Measurements from ENCODE around the gene TXNRD2. TPM values are rescaled to one million over a fixed set of nuclear protein-coding genes. Genes with fewer than 3 reads are reported as not detected.

Gene TXNRD2
- total RNA-seq, 6 experiments from 2014 or later = 35.9 to 47.8 (median 44.3) TPM

DNA sequence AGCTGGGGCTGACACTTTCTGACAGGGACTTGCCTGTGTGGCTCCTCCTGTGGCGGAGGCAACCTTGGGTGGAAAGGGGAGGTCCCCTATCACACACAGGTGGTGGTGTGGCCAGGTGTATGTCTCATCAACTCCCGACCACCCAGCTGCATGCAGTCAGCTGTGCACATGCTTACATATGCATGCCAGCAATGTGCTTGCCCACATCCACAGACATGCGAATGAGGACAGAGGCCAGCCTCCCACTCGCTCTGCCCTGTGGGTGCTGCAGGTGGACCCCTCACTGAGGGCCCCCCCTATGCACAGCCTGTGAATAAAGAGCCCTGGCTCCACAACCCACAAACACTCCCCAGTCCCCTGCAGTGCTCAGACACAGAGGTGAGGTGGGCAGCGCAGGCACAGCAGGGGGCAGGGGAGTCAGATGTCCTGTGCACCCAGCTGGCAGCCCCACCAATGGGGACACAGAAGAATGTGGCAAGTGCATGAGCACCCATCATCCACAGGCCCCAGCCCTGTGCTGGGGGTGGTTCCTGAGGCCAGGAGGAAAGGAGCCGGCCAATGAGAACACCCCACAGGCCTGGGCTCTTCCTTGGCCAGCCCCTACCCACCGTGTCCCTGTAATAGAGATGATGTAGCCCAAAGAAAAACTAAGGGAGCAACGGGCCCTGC, 96.4 kb downstream of the TXNRD2 start:
- peak in 1 of 3 donors; percentile 33 for DNase-seq
- H3K36me3 ChIP-seq = no peaks in the 10 kb centered on the region
- intact Hi-C loops (cut with DNase I) = loop anchor here in 1 of 2 donors (10.0 kb wide), 1 partner anchor 90 kb away; no protein-coding TSS in a partner anchor
- 60% methylated on average over 1 of the region's 8 CpGs for WGBS (ENCODE audit: insufficient coverage, low coverage, low lambda C conversion rate, missing lambda C conversion rate)
- H3K4me3 ChIP-seq = no peak overlapping the region
- no peak for TF ChIP-seq POLR2A (IDR thresholded peaks at IDR 0.05)
- TF ChIP-seq, protein P1, sequence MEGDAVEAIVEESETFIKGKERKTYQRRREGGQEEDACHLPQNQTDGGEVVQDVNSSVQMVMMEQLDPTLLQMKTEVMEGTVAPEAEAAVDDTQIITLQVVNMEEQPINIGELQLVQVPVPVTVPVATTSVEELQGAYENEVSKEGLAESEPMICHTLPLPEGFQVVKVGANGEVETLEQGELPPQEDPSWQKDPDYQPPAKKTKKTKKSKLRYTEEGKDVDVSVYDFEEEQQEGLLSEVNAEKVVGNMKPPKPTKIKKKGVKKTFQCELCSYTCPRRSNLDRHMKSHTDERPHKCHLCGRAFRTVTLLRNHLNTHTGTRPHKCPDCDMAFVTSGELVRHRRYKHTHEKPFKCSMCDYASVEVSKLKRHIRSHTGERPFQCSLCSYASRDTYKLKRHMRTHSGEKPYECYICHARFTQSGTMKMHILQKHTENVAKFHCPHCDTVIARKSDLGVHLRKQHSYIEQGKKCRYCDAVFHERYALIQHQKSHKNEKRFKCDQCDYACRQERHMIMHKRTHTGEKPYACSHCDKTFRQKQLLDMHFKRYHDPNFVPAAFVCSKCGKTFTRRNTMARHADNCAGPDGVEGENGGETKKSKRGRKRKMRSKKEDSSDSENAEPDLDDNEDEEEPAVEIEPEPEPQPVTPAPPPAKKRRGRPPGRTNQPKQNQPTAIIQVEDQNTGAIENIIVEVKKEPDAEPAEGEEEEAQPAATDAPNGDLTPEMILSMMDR (IDR thresholded peaks at IDR 0.05) = no peak
- no peaks in the 10 kb centered on the region for H3K9me3 ChIP-seq
- peaks cover 0 to 11% (median 2%) of the 10 kb centered on the region in 4 donors for H3K4me1 ChIP-seq
- ATAC-seq = no peak
- no peaks in the 10 kb centered on the region for H3K27me3 ChIP-seq
- H3K27ac ChIP-seq = peak overlapping the region in 2 of 3 donors; percentile 23 to 49

DNA sequence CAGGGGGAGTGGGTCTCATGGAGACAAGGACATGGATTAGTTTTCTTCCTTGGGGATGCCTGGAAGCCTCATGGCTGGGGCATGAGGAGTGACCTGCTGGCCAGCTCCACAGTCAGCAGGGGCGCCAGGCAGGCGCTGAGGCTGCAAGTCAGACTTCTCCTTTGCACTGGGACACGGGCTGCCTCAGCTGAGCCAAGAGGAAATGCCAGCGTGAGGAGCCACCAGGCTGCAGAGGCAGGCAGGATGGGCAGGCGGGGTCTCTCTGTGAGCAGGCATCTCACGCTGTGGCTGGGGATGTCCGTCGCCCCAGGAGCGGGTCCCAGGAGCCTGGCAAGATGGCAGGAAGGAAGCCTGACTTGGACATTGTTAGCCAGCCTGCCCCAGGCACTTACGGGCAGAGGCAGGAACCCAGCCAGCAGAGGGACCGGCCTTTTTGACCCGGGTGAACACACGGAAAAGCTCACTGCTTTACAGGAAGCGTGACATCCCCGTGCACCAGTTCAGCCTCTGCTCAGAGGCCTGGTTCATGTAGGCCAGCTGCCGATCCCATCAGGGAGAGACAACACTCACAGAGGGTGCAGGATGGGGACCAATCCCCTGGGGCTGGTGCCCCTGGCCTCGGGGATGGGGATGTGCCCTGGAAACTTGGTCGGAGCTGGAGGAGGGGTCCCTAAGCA, 97.1 kb downstream of the TXNRD2 start:
- TF ChIP-seq, protein P1 (IDR thresholded peaks at IDR 0.05) = no peak
- TF ChIP-seq POLR2A (IDR thresholded peaks at IDR 0.05) = peak; percentile 18
- 0% methylated on average over 1 of the region's 18 CpGs for WGBS (ENCODE audit: insufficient coverage, low coverage, low lambda C conversion rate, missing lambda C conversion rate)
- Histone ChIP-seq H3K4me3 (no peak overlapping the region), H3K27me3 (no peaks in the 10 kb centered on the region), H3K9me3 (no peaks in the 10 kb centered on the region), H3K4me1 (peaks cover 0 to 11% (median 2%) of the 10 kb centered on the region in 4 donors), H3K36me3 (no peaks in the 10 kb centered on the region), H3K27ac (peak overlapping the region in 2 of 3 donors; percentile 23 to 49)
- peak; percentile 59 to 67 (median 64) for ATAC-seq
- peak; percentile 58 to 75 (median 75) for DNase-seq
- intact Hi-C loops (cut with DNase I) = loop anchor here in 1 of 2 donors (10.0 kb wide), 1 partner anchor 90 kb away; no protein-coding TSS in a partner anchor

GRCh38 chr22:19843857-19844376, 97.7 kb downstream of the TXNRD2 start:
- DNase-seq = peak in 1 of 3 donors; percentile 32
- no peaks in the 10 kb centered on the region for H3K9me3 ChIP-seq
- peak overlapping the region in 2 of 3 donors; percentile 12 to 49 for H3K27ac ChIP-seq
- no peak for TF ChIP-seq POLR2A (IDR thresholded peaks at IDR 0.05)
- TF ChIP-seq, protein P1 (IDR thresholded peaks at IDR 0.05) = no peak
- intact Hi-C loops (cut with DNase I) = loop anchor here in 1 of 2 donors (10.0 kb wide), 1 partner anchor 89 kb away; no protein-coding TSS in a partner anchor
- H3K4me1 ChIP-seq = peaks cover 0 to 6% (median 1%) of the 10 kb centered on the region in 4 donors
- no CpG with 5 or more reads among the region's 11 CpGs for WGBS (ENCODE audit: insufficient coverage, low coverage, low lambda C conversion rate, missing lambda C conversion rate)
- no peaks in the 10 kb centered on the region for H3K27me3 ChIP-seq
- no peaks in the 10 kb centered on the region for H3K36me3 ChIP-seq
- peak; percentile 4 to 37 (median 17) for ATAC-seq
- no peak overlapping the region for H3K4me3 ChIP-seq

- peak overlapping the region in 2 of 3 donors; percentile 12 to 49 for H3K27ac ChIP-seq
- no peaks in the 10 kb centered on the region for H3K9me3 ChIP-seq
- H3K4me3 ChIP-seq = no peak overlapping the region
- intact Hi-C loops (cut with DNase I) = loop anchor here in 1 of 2 donors (10.0 kb wide), 1 partner anchor 88 kb away; no protein-coding TSS in a partner anchor
- H3K4me1 ChIP-seq = no peaks in the 10 kb centered on the region
- DNase-seq (peak in 1 of 3 donors; percentile 55), ATAC-seq (peak in 1 of 4 donors; percentile 24)
- WGBS (ENCODE audit: insufficient coverage, low coverage, low lambda C conversion rate, missing lambda C conversion rate) = 90% methylated on average over 14 of the region's 27 CpGs
- H3K36me3 ChIP-seq = no peaks in the 10 kb centered on the region
- TF ChIP-seq, protein P1 (IDR thresholded peaks at IDR 0.05) = no peak
- no peak for TF ChIP-seq POLR2A (IDR thresholded peaks at IDR 0.05)
- H3K27me3 ChIP-seq = no peaks in the 10 kb centered on the region
Observed at GRCh38 chr22:19843107-19843856, 98.3 kb downstream of the TXNRD2 start.

All from right lobe of liver (tissue), 6 donors.